WTC11 (cell line): ENCODE data around the gene HYI.

ENCODE experiments used
- CREB1 ChIP-seq: sonication (generic); formaldehyde crosslinking; IDR thresholded peaks from 2 replicates; pipeline ENCODE4 v1.8.0; 2023; ENCODE audit warnings: mild to moderate bottlenecking, missing genetic modification reagents
- CTCF ChIP-seq: fragments of 200-600 bp; IDR thresholded peaks from 2 replicates; pipeline ENCODE4 v1.8.0; 2022; ENCODE audit warnings: antibody characterized with exemption
- E2F5 ChIP-seq: sonication (generic); formaldehyde crosslinking; IDR thresholded peaks from 2 replicates; pipeline ENCODE4 v1.8.1; 2022; ENCODE audit warnings: mild to moderate bottlenecking, moderate library complexity, missing genetic modification reagents
- ELF4 ChIP-seq: sonication (generic); formaldehyde crosslinking; IDR thresholded peaks from 2 replicates; pipeline ENCODE4 v1.8.1; 2022; ENCODE audit warnings: low read depth, mild to moderate bottlenecking, moderate library complexity, missing genetic modification reagents
- GTF2I ChIP-seq: fragments of 250-450 bp; sonication (Bioruptor Pico); conservative IDR thresholded peaks from 2 replicates; pipeline ENCODE4 v1.4.0; 2021; ENCODE audit warnings: mild to moderate bottlenecking
- MAX ChIP-seq: sonication (generic); formaldehyde crosslinking; IDR thresholded peaks from 2 replicates; pipeline ENCODE4 v1.8.0; 2022; ENCODE audit warnings: mild to moderate bottlenecking, missing genetic modification reagents
- SP1 ChIP-seq: sonication (generic); formaldehyde crosslinking; conservative IDR thresholded peaks from 2 replicates; pipeline ENCODE4 v1.8.1; 2022; ENCODE audit warnings: missing genetic modification reagents
- USF2 ChIP-seq: sonication (generic); formaldehyde crosslinking; IDR thresholded peaks from 2 replicates; pipeline ENCODE4 v1.8.1; 2023; ENCODE audit warnings: mild to moderate bottlenecking, missing genetic modification reagents, moderate library complexity
- ZNF416 ChIP-seq: fragments of 250-450 bp; sonication (Bioruptor Pico); IDR thresholded peaks from 2 replicates; pipeline ENCODE4 v1.9.0; 2021; ENCODE audit warnings: mild to moderate bottlenecking, inconsistent platforms
- ZNF423 ChIP-seq: fragments of 250-450 bp; sonication (Bioruptor Pico); IDR thresholded peaks from 2 replicates; pipeline ENCODE4 v2.1.2; 2022; ENCODE audit warnings: mild to moderate bottlenecking, moderate library complexity

- no peak for TF ChIP-seq USF2 (CRISPR knock-in tag)
- TF ChIP-seq ZNF416 (CRISPR knock-in tag): no peak
- TF ChIP-seq MAX: no peak
- TF ChIP-seq E2F5: no peak
- TF ChIP-seq GTF2I (CRISPR knock-in tag): no peak
- TF ChIP-seq ELF4 (CRISPR knock-in tag): no peak
- no peak for TF ChIP-seq CTCF
- no peak for TF ChIP-seq SP1 (CRISPR knock-in tag)
- no peak for TF ChIP-seq CREB1 (CRISPR knock-in tag)
- TF ChIP-seq ZNF423 (CRISPR knock-in tag): no peak
These were observed 25.7 kb upstream of the HYI start for GRCh38 chr1:43479414-43479813.
